Measurements from ENCODE around the gene GPRC5A. TPM values are rescaled to one million over a fixed set of nuclear protein-coding genes. Genes with fewer than 3 reads are reported as not detected.

Gene GPRC5A
- total RNA-seq, 1 donor from 2014 or later = 3.4 TPM

GRCh38 chr12:12916135-12916944 is 25.0 kb downstream of the GPRC5A start:
- Mint-ChIP-seq H3K27me3 (ENCODE audit: unreplicated experiment) (peaks cover 6% of the 10 kb centered on the region), H3K27ac (ENCODE audit: unreplicated experiment) (peak overlapping the region; percentile 76), H3K36me3 (ENCODE audit: low read depth, unreplicated experiment) (peaks cover 4% of the 10 kb centered on the region), H3K9me3 (ENCODE audit: unreplicated experiment) (no peaks in the 10 kb centered on the region), H3K4me3 (ENCODE audit: unreplicated experiment) (no peak overlapping the region), H3K4me1 (ENCODE audit: unreplicated experiment) (peaks cover 47% of the 10 kb centered on the region)
- peak; percentile 89 for DNase-seq (ENCODE audit: low spot score)
- peak; percentile 99 for TF ChIP-seq CTCF (IDR thresholded peaks at IDR 0.05; ENCODE audit: unreplicated experiment)

- Mint-ChIP-seq H3K9me3 (ENCODE audit: unreplicated experiment) (no peaks in the 10 kb centered on the region), H3K36me3 (ENCODE audit: low read depth, unreplicated experiment) (peaks cover 4% of the 10 kb centered on the region), H3K27ac (ENCODE audit: unreplicated experiment) (no peak overlapping the region), H3K4me3 (ENCODE audit: unreplicated experiment) (no peak overlapping the region), H3K27me3 (ENCODE audit: unreplicated experiment) (peaks cover 6% of the 10 kb centered on the region), H3K4me1 (ENCODE audit: unreplicated experiment) (peaks cover 37% of the 10 kb centered on the region)
- no peak for TF ChIP-seq CTCF (IDR thresholded peaks at IDR 0.05; ENCODE audit: unreplicated experiment)
- DNase-seq (ENCODE audit: low spot score) = no peak
Observed at GRCh38 chr12:12917517-12917916, 26.2 kb downstream of the GPRC5A start.

- H3K4me1 Mint-ChIP-seq (ENCODE audit: unreplicated experiment) = peaks cover 24% of the 10 kb centered on the region
- H3K4me3 Mint-ChIP-seq (ENCODE audit: unreplicated experiment) = no peak overlapping the region
- H3K27ac Mint-ChIP-seq (ENCODE audit: unreplicated experiment) = no peak overlapping the region
- peaks cover 2% of the 10 kb centered on the region for H3K27me3 Mint-ChIP-seq (ENCODE audit: unreplicated experiment)
- no peaks in the 10 kb centered on the region for H3K9me3 Mint-ChIP-seq (ENCODE audit: unreplicated experiment)
- no peaks in the 10 kb centered on the region for H3K36me3 Mint-ChIP-seq (ENCODE audit: low read depth, unreplicated experiment)
- TF ChIP-seq CTCF (IDR thresholded peaks at IDR 0.05; ENCODE audit: unreplicated experiment) = no peak
- no peak for DNase-seq (ENCODE audit: low spot score)
Observed at GRCh38 chr12:12918781-12919389, 27.5 kb downstream of the GPRC5A start.

GRCh38 chr12:12919666-12920435 is 28.5 kb downstream of the GPRC5A start:
- no peak for TF ChIP-seq CTCF (IDR thresholded peaks at IDR 0.05; ENCODE audit: unreplicated experiment)
- no peak for DNase-seq (ENCODE audit: low spot score)
- no peaks in the 10 kb centered on the region for H3K9me3 Mint-ChIP-seq (ENCODE audit: unreplicated experiment)
- no peaks in the 10 kb centered on the region for H3K36me3 Mint-ChIP-seq (ENCODE audit: low read depth, unreplicated experiment)
- H3K4me1 Mint-ChIP-seq (ENCODE audit: unreplicated experiment) = peaks cover 20% of the 10 kb centered on the region
- no peak overlapping the region for H3K4me3 Mint-ChIP-seq (ENCODE audit: unreplicated experiment)
- no peak overlapping the region for H3K27ac Mint-ChIP-seq (ENCODE audit: unreplicated experiment)
- H3K27me3 Mint-ChIP-seq (ENCODE audit: unreplicated experiment) = peaks cover 1% of the 10 kb centered on the region

Measured in endothelial cell (in vitro differentiated cells).